HG02943 (cell line): ENCODE data around the gene MOB2.
"Not testable (repeated sequence)": the region's sequence is repeated elsewhere in the genome, so short reads cannot be mapped to it uniquely, and the experiment has no call there.

ENCODE experiments used
- ATAC-seq: cut with Tn5 transposase; IDR thresholded peaks from one replicate; pipeline ENCODE4 v1.9.1; 2021; ENCODE audit warnings: mild to moderate bottlenecking, low read depth, moderate library complexity; ENCODE audit not compliant: unreplicated experiment

The MOB2 gene

GRCh38 chr11:1446623-1447022 is 40.0 kb downstream of the MOB2 start:
- no peak for ATAC-seq

GRCh38 chr11:1445741-1446445 is 40.7 kb downstream of the MOB2 start:
- no peak for ATAC-seq

- no peak for ATAC-seq
Measured at GRCh38 chr11:1444823-1445422, 41.7 kb downstream of the MOB2 start.

GRCh38 chr11:1444321-1444720 is 42.3 kb downstream of the MOB2 start:
- ATAC-seq = no peak

- no peak for ATAC-seq
Measured at GRCh38 chr11:1443737-1444136, 42.8 kb downstream of the MOB2 start.

- ATAC-seq = no peak
Measured at GRCh38 chr11:1442807-1443366, 43.7 kb downstream of the MOB2 start.

- no peak for ATAC-seq
Measured at GRCh38 chr11:1442163-1442562, 44.4 kb downstream of the MOB2 start.

GRCh38 chr11:1440496-1440895 is 46.1 kb downstream of the MOB2 start:
- ATAC-seq = no peak

- no peak for ATAC-seq
Measured at GRCh38 chr11:1440066-1440465, 46.5 kb downstream of the MOB2 start.

- no peak for ATAC-seq
Measured at GRCh38 chr11:1439341-1439740, 47.2 kb downstream of the MOB2 start.

- ATAC-seq = no peak
Measured at GRCh38 chr11:1438967-1439330, 47.6 kb downstream of the MOB2 start.

- no peak for ATAC-seq
Measured at GRCh38 chr11:1438261-1438966, 48.2 kb downstream of the MOB2 start.

- no peak for ATAC-seq
Measured at GRCh38 chr11:1437500-1437899, 49.1 kb downstream of the MOB2 start.

- no peak for ATAC-seq
Measured at GRCh38 chr11:1436468-1437039, 50.0 kb downstream of the MOB2 start.

- ATAC-seq = no peak
Measured at GRCh38 chr11:1435820-1436467, 50.6 kb downstream of the MOB2 start.

GRCh38 chr11:1435479-1435819 is 51.1 kb downstream of the MOB2 start:
- ATAC-seq = not testable (repeated sequence)

- ATAC-seq = no peak
Measured at GRCh38 chr11:1433977-1434640, 52.5 kb downstream of the MOB2 start.

GRCh38 chr11:1433568-1433967 is 53.0 kb downstream of the MOB2 start:
- no peak for ATAC-seq

GRCh38 chr11:1428762-1429316 is 57.7 kb downstream of the MOB2 start:
- ATAC-seq = no peak

GRCh38 chr11:1425439-1425838 is 61.1 kb downstream of the MOB2 start:
- ATAC-seq = no peak
